Activated CD4-positive, alpha-beta T cell treated with anti-CD3 and anti-CD28 coated beads, Interleukin-2, Interleukin-6, amounts not matched to agents 100 ng/mL and 50 ng/mL, durations not matched to agents 16 hours and 8 hours (primary cell): Measurements from ENCODE around the gene AMPH.
"Not testable (repeated sequence)": the region's sequence is repeated elsewhere in the genome, so short reads cannot be mapped to it uniquely, and the experiment has no call there.

Experiments
- DNase-seq: peaks from one replicate; pipeline ENCODE4 v3.0.0-alpha.2; 2020

Gene AMPH

DNA sequence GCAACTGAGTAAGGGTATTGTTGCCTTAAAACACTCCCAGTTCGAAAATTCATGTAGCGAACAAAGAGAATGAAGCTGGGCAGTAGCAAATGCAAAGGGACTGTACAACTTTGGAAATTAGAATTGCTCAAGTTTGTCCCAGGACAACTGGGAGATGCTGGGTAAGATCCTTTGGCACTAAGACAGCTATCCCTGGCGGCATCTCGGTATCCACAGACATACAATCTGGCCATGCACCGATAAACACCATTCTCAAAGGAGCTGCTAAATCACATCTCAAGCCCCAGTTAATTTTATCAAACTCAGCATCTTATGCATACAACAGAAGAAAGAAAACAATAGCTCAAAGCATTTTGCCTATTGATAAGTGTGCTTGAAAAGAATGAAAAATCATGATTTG lies 177.3 kb downstream of the AMPH start:
- DNase-seq = no peak

GRCh38 chr7:38453168-38453567 lies 178.0 kb downstream of the AMPH start:
- DNase-seq = no peak

DNA sequence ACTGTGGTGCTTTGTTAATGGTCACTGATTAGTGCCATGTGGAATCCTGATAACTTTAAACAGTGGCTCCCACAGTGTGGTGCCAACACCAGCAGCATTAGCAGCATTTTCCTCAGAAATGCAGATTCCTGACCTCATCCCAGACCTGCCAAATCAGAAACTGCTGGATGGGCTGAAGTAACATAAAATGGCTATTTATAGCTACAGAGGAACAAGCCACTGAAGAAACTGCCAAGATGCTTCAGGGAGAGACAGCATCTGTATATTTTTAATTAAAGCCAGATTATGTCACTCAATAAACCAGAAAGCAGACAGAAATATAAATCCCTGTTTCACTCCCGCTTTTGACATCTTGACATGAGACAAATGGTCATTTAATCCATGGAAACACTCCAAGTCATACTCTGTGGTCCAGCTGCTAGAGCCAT lies 178.5 kb downstream of the AMPH start:
- DNase-seq = no peak

- DNase-seq = no peak
Measured at GRCh38 chr7:38451840-38452239, 179.3 kb downstream of the AMPH start.

DNA sequence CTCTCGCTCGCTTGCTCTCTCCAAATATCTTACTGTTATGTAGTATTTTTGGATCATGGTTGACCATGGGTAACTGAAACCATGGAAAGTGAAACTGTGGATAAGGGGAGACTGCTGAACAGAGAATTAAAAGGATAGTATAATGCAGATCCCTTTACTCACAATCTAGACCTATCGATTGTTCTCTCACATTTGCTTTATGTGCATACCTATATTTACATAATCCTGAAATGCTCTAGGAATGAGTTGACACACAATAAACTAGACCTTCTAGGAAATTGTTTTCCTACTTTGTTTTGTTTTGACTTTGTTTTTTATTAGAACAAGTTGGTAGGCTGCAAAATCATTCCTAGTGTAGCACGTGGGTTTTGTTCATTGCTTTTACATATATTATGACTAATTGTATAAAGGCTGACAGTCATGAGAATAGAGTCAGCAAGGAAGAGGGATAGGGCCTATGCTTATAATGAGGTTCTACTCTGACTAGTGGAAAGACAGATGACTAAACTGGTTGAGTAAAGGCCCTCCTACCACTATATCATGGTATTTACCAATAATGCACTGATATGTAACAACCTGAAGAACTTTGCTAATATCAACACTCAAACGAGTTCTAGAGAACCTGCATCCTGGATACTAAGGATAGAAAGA lies 182.5 kb downstream of the AMPH start:
- peak; percentile 12 for DNase-seq

DNA sequence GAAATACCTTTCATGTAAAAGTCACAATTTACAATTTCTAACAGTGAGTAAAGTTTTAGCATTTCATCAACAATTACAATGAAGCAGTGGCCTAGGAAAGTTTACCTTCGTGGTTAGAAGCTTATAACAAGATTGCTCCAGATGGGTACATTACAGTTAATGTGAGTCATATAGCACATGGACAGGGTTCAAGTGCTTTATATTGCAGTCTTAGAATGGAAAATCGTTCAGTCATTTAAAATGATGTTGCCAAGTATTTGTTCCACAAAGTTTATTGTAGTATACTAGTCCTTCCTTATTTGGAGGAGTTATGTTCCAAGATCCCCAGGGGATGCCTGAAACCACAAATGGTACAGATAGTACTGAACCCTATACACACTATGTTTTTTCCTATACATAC lies 183.1 kb downstream of the AMPH start:
- DNase-seq = no peak

GRCh38 chr7:38438970-38439369 lies 192.2 kb downstream of the AMPH start:
- no peak for DNase-seq

- no peak for DNase-seq
Measured at GRCh38 chr7:38432671-38433070, 198.5 kb downstream of the AMPH start.

- DNase-seq = no peak
Measured at GRCh38 chr7:38432080-38432479, 199.1 kb downstream of the AMPH start.

DNA sequence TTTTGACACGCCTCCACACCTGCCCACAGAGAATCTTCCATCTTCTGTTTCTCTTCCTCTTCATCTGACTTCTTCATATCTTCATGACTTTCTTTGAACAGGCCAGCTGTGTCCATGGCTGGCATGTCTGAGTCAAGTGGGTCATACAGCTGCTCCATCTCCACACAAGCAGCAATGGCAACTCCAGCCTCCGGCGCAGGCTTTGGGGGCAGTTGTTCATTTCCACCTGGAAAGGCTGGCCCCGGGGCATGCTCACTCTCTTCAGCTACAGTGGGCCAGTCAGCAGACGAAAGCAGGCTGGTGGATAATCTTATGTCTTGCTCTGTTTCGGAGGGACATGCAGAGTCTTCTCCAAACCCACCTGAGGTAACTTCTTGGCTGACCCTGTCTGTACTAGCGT lies 202.1 kb downstream of the AMPH start:
- no peak for DNase-seq

DNA sequence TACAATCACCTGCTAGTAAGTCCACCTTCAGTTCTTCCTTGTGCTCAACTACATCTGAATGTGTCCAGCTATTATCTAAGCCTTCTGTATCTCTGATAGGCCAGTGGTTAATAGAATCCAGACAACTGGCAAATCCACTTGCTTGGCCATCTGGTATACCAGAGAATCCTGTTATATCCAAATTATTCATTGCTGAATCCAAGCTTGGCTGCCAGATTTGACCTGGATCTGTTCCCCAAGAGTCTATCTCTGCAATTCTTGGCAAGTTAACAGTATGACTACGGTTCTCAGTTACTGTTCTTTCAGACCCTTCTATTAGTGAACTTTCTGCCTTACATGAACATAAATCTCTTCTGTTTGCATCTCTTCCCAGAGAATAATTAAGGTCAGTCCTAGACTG lies 203.1 kb downstream of the AMPH start:
- DNase-seq = no peak

GRCh38 chr7:38427279-38427955 lies 203.8 kb downstream of the AMPH start:
- DNase-seq = no peak

DNA sequence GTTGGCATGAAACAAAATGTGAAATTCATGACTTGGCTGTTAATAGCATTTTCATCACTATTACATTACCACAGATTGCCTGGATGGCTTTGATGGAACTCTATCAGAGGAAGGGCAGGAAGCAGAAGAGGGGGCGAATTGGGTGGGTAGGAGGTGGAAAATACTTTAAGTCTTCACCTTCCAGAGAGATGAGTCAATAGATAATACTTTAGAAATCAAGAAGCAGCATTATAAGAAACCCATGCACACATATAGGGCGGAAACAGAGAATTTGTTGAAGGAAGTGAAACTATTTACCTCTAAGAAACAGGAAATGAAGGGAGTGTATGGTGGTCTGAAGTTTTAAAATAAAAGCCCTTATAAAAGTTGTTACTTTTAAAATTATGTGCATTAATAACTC lies 205.7 kb downstream of the AMPH start:
- no peak for DNase-seq

DNA sequence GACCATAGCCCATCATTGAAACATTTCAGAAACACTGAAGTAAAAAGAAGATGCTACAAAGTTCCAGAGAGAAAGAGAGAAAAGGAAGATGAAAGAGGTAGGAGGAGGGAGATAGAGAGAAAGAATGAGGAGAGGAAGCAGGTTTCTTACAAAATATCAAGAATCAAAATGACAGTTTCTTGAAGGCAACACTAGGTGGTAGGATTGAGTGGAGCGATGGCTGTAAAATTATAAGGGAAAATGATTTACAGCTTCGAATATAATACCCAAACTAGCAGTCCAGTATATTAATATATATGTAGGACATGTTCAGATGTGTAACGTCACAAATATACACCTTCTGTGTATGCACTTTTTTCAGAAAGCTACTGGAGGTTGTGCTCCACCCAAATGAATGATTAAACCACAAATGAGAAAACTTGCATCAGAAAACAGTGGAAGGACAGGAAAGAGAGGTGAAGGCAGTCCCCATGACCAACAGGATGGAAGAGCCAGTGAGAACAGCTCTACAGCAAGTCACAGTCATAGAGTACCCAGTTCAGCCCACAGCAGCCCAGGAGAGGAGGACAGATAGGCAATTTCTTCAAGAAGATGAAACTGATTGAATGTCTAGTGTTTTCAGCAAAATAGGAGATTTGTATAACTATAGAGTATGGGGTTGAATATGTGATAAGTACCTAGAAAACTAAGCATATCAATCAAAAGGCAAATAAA lies 206.3 kb downstream of the AMPH start:
- no peak for DNase-seq

DNA sequence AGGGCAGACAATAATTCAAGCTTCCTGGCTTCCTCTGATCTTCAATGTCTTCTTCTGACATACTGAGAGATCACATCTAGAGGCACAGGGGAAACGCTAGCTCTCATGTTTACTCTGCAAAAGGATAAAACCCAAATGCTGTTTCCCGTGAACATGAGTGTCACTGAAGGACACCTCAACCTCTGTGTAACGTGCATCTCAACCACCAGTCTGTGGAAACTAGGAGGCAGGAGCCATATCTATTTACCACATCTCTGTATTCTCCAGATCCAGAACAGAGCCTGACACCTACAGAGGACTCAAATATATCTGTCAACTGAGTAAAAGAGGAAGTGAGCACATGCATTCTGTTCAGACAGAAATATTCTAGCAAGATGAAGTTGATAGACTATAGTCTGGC lies 217.4 kb downstream of the AMPH start:
- no peak for DNase-seq

- DNase-seq = no peak
Measured at GRCh38 chr7:38411404-38411803, 219.8 kb downstream of the AMPH start.

- no peak for DNase-seq
Measured at GRCh38 chr7:38410056-38410455, 221.1 kb downstream of the AMPH start.

- DNase-seq = no peak
Measured at GRCh38 chr7:38409531-38409930, 221.6 kb downstream of the AMPH start.

GRCh38 chr7:38398725-38399321 lies 232.3 kb downstream of the AMPH start:
- peak; percentile 50 for DNase-seq

DNA sequence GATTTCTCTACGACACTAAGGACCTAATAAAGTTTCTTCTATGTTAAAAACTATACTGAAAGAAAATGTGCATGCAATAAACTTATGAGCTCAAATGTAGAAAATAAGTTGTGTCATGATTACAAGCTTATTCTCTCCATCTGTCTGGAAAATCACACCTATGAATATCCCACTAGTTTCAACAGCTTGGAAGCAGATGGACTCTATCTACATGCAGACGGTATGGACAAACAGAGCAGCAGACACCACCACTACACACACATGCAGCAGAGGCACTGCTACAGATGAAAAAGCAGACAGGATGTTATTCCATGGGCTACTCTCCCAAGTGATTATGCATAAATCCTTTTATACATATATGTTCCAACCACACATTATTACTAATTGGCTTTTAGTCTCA lies 234.3 kb downstream of the AMPH start:
- DNase-seq = no peak

DNA sequence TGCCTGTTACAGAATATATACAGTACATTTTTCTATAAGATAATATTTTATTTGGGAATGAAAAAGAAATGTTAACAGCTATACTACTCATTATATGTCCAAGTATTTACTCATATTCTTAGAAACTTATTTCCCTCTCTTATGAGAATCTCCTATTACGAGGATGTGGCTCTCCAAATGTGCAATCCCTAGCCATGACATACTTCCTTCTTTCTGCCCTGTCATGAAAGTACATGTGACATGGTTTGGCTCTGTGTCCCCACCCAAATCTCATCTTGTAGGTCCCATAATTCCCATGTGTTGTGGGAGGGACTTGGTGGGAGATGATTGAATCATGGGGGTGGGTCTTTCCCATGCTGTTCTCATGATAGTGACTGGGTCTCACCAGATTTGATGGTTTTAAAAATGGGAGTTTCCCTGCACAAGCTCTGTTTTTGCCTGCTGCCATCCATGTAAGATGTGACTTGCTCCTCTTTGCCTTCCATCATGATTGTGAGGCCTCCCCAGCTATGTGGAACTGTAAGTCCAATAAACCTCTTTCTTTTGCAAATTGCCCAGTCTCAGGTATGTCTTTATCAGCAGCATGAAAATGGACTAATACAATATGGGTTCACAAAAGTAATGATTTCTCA lies 235.1 kb downstream of the AMPH start:
- not testable (repeated sequence) for DNase-seq

DNA sequence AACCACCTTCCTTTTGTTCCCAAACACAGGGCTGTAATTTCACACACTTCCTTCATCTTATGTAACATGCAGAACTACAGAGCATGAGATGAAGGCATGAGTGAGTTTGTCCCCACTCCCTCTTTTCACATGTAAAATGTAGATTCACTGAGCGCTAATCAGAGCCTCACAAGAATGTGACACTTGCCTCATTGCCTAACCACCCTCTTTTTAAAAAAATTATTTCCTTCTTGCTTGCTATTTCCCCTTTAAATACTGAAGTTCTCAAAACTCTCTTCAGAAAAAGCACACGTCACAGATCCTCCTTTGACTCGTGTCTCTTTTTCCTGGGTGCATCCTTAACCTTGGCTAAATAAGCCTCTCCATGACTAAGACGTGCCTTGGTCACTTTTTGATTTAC lies 236.5 kb downstream of the AMPH start:
- DNase-seq = no peak

DNA sequence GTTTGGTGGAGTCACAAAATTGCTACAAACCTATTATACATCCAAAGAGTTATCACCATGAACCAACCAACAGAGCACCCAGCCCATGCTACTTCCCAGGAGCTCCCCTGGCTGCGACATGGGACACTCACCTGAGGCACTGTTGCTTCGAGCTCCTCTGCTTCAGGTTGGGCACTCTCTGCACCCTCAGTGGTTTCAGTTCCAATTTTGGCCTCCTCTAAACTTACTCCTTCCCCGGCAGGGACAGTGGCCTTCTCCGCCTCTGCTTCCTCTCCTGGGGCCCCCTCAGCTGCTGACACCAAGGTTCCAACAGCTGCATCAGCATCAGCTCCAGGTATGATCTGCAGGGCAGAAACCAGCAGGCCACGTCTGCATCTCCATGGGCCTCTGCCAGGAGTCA lies 237.3 kb downstream of the AMPH start:
- no peak for DNase-seq
